ENCODE results near the gene ESM1. TPM values are rescaled to one million over a fixed set of nuclear protein-coding genes. Genes with fewer than 3 reads are reported as not detected.

The ESM1 gene, protein sequence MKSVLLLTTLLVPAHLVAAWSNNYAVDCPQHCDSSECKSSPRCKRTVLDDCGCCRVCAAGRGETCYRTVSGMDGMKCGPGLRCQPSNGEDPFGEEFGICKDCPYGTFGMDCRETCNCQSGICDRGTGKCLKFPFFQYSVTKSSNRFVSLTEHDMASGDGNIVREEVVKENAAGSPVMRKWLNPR
- total RNA-seq = 2.7 TPM in 2 replicates

DNA sequence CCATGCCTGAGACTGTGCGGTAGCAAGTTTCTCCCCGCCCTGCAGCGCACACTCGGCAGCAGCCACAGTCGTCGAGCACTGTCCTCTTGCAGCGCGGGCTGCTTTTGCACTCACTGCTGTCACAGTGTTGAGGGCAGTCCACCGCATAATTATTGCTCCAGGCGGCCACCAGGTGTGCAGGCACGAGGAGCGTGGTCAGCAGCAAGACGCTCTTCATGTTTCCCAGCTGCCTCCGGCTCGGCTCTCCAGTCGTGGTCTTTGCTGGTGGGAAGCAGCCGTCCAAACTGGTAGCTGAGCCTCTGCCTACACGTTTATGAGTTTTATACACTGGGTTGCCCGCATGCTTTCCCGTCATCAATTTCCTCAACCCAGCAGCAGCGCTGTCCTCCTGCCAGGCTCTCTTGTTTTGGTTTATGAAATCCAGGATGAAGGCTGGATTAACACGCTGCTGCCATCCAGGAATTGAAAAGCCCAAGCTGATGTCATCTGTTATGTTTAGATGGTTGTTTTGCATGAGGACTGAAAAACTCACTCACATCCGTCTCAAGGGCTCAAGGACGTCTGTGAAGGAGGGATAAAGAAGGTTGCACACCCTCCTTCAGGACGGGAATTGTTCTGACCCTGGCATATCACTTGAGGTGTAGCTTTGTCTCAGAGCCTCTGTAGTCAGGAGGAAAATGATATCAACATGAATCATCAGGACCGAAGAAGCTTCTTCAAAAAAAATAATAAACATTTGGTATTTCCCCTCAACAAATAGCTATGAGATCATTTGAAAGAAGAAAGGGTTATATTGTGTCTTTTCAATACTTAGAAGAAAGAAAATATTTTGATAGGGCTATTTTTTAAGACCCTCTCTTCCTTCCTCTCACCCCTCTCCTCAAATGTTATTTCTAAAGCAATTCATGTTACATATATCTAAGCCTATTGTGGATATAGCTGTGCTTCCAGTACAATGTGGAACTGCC, at the start of gene ESM1:
Gene ESM1, minus strand, starts transcription at position 293 of the 968 bp plus-strand sequence. Its CDS starts 76 bp downstream, at position 217.

Other genes with a start within 250 kb of the ESM1 start
- not detected in 2 replicates for gene GZMK, start 38.7 kb upstream of the ESM1 start, total RNA-seq
- not detected in 2 replicates for gene GZMA, start 117.1 kb upstream of the ESM1 start, total RNA-seq
- gene GPX8, start 174.6 kb upstream of the ESM1 start, total RNA-seq = 62.9 and 72.0 TPM in 2 replicates
- 0.09 TPM in 1 of 2 replicates, not detected in the other for gene CDC20B, start 187.6 kb upstream of the ESM1 start, total RNA-seq
- not detected in 2 replicates for gene MCIDAS, start 241.7 kb upstream of the ESM1 start, total RNA-seq
- 0.17 TPM in 1 of 2 replicates, not detected in the other for gene CCNO, start 248.0 kb upstream of the ESM1 start, total RNA-seq